Sciatic nerve (tissue), 2 donors: ENCODE results near the gene NNAT. TPM values are rescaled to one million over a fixed set of nuclear protein-coding genes. Genes with fewer than 3 reads are reported as not detected.
"Not testable (repeated sequence)": the region's sequence is repeated elsewhere in the genome, so short reads cannot be mapped to it uniquely, and the experiment has no call there.

Experiments used
- ATAC-seq: fragments of 200-7000 bp; cut with Tn5 transposase; one replicate; pipeline ENCODE4 v1.9.1; 2020; ENCODE audit warnings: mild to moderate bottlenecking, moderate library complexity
- DNase-seq: peaks from one replicate; pipeline ENCODE4 v3.0.0-alpha.2; 2020; ENCODE audit warnings: low spot score
- intact Hi-C: fragments of 100-400 bp; cut with DNase I; formaldehyde crosslinking; loops from one replicate; pipeline ENCODE4 v1.14.2; 2022
- total RNA-seq: library from RNA; stranded (reverse); fragmentation: NEBNext Ultra II Directional; extraction: Animal tissue kit (Norgen Biotek cat#: 25700); gene quantifications from one replicate; pipeline ENCODE4 v1.2.1, GENCODE V29; 2021
- donor health status: DM: no; HTN: no; CAD: no.
- donor health status: DM: no; HTN: no; CAD: no.

NNAT gene
- total RNA-seq, 1 donor from 2014 or later = 2.1 TPM

DNA sequence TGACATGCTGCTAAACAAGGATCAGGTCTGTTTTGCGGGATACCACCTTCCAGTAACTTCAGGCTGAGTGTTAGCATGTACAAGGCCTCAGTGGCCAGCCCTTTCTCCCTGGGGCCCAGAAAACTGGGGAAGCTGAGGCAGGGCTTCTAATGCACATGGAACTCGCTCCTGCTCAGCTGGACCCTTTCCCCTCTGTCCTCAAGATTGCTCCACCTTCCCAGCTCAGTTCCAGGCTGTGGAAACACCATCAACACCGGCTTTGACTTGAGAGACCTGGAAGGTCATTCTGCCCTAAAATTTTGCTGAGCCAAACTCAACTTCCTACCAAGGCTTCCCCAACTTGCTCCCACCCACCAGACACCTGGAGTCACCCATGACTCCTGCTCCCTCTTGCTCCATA, 10.8 kb downstream of the NNAT start:
- intact Hi-C loops = loop anchor here (5.0 kb wide), 1 partner anchor 340 kb away; no protein-coding TSS in a partner anchor
- DNase-seq = no peak
- ATAC-seq = no peak

DNA sequence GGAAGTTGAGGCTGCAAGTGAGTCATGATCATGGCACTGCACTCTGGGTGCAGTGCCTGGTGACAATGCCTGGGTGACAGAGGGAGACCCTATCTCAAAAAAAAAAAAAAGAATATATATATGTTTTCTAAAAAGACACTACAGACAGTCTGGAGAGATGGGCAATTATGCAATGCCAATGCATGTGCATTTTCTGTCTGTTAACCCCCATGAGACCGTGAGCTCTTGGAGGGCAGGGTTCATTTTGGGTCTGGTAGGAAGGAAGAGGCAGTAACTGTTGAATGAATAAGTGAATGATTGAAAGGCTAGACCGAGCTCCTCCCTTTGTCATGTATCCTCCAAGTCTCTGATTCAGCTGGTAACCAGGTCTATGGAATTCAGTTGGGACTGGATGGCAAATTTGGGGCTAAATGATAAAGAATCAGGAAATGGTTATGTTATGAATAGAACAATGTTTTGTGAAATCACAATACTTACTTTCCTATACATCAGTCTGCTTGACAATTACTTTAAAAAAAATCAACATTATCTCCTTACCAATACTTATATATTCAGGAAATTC, 12.2 kb downstream of the NNAT start:
- ATAC-seq = no peak
- intact Hi-C loops = loop anchor here (5.0 kb wide), 1 partner anchor 341 kb away; no protein-coding TSS in a partner anchor
- no peak for DNase-seq

DNA sequence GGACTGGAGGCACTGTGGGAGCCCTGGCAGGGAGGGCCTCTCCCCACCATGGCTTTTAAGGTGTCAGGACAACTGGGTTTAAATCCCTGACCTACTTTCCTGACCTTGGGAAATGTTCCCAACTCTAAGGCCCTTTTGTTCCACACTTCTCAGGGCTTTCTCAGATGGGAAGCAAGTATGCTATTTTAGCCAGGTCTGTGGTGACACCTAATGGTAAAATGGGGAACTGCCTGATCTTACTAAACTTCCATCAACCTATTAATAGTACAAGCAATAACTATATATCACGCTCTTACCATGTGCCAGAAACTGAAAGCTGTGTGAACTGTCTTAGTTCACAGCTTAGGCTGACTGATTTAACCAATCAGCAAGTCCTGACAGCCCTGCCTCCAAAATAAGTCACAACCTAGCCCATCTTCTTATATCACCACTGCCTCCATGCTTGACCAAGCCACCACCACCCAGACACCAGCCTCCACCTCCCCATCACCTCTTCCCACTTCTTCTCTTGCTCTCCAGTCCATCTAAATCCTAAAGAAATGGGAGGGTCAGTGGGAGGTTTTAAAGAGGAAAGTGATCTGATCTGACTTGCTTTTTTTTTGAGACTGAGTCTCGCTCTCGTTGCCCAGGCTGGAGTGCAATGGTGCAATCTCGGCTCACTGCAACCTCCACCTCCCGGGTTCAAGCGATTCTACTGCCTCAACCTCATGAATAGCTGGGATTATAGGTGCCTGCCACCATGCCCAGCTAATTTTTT, 13.5 kb downstream of the NNAT start:
- DNase-seq (peak; percentile 53), ATAC-seq (peak; percentile 92)
- intact Hi-C loops = loop anchor here (5.0 kb wide), 2 partner anchors 267 to 342 kb away; no protein-coding TSS in a partner anchor

DNA sequence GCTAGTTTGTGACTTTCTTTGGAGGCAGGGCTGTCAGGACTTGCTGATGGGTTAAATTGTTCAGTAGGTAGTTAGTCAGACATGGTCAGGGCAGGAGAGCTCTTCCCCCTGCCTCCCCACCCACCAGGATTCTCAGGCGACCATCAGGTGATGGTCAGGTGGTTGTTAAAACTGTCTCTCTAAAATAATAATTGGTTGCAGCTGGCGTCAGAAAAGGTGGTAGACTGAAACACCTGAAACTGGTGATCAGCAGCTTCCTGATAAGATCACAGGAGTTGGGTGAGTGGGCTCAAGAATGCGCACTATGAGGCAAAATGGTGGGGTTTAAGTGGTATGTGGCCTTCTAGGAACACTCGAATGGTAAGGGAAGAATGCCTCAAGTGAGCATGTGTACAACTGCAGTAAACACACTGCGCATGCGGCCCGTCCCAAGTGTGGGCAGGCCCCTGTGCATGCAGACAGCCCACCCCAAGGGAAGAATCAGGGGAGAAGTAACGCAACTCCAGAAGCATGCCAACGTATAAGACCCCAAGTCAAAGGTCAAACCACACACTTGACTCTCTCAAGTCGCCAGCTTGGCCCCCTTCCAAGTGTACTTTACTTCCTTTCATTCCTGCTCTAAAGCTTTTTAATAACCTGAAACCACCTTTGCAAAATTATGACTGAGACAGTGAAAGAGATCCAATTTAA, 14.5 kb downstream of the NNAT start:
- intact Hi-C loops = loop anchor here (5.0 kb wide), 1 partner anchor 268 kb away; no protein-coding TSS in a partner anchor
- DNase-seq (peak; percentile 28), ATAC-seq (no peak)

DNA sequence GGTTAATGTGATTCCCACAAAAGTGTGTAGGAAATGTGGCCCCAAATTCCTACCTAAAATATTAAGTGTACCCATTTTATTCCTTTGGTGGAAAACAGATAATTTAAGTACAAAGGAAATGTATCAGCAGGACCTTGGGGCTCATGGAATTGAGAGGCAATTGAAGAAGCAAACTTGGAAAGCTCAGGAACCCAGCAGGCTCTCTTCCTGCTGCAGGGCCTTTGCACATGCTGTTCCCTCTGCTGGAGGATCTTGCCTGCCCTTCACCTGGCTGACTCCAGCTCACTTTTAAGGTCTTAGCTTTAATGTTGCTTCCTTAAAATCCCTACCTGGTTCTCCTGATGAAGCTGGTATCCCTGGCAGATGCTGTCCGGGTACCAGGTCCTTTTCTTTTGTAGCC, 16.5 kb downstream of the NNAT start:
- peak; percentile 1 for DNase-seq
- intact Hi-C loops = loop anchor here (5.0 kb wide), 1 partner anchor 270 kb away; no protein-coding TSS in a partner anchor
- no peak for ATAC-seq

DNA sequence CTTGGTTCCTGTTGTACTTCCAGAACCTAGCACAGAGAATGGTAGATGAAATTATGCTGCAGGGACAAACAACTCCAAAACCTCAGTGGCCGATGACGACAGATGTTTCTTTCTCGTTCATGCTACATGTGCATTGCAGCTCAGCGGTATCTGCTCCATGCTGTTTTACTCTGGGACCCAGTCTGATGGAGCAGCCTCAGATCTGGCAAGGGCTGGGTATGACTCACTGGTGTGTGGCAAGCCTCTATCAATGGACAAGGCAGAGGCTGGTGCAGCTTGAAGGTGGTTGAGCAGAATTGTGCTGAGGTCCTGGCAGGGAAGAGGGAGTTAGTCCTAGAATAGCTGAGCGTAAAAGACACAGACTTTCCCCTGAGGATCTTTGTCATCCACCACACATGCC, 17.0 kb downstream of the NNAT start:
- DNase-seq (peak; percentile 26), ATAC-seq (no peak)
- intact Hi-C loops = loop anchor here (5.0 kb wide), 1 partner anchor 271 kb away; no protein-coding TSS in a partner anchor

DNA sequence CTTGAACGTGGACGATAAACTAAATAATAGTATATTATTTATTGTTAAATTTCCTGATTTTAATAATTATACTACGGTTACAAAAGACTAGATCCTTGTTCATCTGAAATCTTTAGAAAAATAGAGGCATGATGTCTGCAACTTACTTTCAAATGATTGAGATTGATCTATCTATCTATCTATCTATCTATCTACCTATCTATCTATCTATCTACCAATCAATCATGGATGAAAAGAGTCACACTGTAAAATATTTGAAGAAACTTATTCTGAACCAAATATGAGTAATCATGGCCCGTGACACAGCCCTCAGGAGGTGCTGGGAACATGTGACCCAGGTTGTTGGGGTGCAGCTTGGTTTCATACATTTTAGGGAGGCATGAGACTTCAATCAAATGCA, 18.4 kb downstream of the NNAT start:
- DNase-seq (peak; percentile 3), ATAC-seq (no peak)
- intact Hi-C loops = loop anchor here (5.0 kb wide), 1 partner anchor 272 kb away; no protein-coding TSS in a partner anchor

DNA sequence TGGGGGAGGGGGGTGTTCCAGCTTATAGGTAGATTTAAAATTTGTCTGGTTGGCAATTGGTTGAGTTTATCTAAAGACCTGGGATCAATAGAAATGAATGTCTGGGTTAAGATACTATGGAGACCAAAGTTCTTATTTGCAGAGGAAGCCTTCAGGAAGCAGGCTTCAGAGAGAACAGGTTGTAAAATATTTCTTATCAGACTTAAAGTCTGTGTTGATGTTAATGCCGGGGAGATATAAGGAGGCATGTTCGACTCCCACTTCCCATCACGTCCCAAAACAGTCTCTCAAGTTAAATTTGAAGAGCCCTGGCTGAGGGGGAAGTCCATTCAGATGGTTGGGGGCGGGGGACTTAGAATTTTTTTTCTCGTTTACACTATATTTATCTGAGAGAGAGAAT, 19.0 kb downstream of the NNAT start:
- intact Hi-C loops = no loop called here
- ATAC-seq = no peak
- peak; percentile 0 for DNase-seq

DNA sequence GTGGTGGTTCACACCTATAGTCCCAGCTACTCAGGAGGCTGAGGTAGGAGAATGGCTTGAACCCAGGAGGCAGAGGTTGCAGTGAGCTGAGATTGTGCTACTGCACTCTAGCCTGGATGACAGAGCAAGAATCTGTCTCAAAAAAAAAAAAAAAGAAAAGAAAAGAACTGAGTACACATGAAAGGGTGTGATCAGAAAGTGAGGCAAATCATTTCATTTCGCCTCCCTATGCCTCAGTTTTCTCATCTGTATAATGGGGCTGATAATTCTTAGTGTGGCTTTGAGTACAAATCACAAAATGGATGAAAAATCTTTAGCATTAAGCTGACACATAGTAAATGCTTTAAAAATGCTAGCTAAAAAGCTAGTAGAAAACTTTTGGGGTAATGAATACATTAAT, 19.8 kb downstream of the NNAT start:
- DNase-seq, intact Hi-C loops, ATAC-seq: not testable (repeated sequence)

DNA sequence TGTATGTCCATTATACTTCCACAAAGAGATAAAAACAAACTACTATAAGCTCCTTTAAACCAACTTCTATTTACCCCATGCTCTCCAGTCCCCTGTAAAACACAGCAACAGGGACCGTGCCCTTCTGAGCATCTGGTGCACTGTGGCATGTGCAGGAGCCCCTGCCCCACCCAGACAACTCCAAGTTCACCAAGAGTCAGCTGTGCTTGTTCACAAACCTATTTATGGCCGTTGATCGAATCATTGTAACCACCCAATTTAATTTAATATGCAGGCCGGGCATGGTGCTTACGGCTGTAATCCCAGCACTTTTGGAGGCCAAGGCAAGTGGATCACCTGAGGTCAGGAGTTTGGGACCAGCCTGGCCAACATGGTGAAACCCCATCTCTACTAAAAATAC, 20.3 kb downstream of the NNAT start:
- ATAC-seq (no peak), DNase-seq (peak; percentile 8)
- intact Hi-C loops = no loop called here

DNA sequence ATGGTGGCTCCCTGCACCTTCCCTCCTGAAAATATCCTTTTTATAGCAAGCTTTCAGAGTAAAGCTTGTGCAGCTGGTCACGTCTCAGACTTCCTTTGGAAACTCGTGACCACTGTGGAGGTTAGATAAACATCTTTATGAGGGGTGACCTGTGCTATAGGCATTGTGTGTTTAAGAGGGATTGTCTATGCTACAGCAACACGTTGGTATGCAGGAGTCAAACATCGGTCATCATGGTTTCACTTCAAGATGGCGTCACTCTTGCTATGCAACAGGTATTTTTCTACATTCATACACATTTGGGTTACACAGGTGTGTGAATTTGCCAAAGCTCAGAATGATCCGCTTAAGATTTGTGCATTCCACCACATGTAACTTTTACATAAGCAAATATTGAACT, 21.2 kb downstream of the NNAT start:
- intact Hi-C loops = no loop called here
- peak; percentile 3 for DNase-seq
- no peak for ATAC-seq

DNA sequence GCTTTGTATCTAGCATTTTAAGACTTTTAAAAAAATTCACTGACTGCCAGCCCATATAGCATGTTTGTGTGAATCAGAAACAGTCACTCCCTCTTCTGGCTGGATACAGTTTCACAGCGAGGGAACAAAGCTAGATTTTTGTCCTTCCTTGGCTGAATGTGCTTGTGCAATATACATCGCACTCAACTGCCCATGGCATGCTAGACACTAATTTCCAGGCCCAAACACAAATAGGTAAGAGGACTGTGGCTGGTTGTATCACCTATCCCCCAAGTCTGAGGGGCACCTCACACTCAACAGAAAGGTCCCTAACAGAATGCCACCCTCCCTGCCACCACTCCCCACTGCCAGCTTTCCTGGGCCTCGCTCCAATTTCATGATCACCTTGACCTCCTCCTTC, 22.8 kb downstream of the NNAT start:
- DNase-seq (peak; percentile 10), ATAC-seq (no peak)
- intact Hi-C loops = no loop called here

DNA sequence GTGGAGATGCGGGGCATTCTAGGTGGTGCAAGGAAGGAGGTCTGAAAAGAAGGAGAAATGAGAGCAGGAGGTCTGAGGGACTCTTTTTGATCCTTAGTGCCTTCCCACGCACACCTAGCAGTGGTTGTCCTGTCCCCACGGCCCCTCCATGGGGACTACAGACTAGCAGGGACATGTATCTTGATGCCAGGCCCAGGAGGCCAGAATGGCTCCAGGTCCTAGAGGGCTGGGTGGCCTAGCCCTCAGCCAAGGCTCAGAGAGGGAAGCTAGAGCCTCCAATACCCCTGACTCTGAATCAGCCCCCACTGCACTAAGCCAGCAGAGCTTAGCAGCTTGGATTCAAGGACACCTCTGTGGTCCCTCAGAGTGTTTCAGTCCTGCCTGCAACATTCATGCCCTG, 23.3 kb downstream of the NNAT start:
- intact Hi-C loops = no loop called here
- ATAC-seq = no peak

DNA sequence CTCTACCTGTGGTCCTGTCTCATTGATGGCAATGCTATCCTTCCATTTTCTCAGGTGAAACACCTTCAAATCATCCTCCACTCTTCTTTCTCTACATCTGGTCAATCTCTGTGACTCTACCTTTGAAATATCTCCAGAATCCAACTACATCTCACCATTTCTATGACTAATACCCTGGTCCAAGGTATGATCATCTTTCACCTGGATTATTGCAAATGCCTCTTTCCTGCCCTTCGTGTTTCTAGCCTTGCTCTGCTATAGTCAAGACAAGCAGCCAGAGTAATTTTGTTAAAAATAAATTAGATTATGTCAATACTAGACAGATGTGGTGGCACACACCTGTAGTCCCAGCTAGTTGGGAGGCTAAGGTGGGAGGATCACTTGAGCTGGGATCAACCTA, 24.5 kb downstream of the NNAT start:
- DNase-seq (no peak), ATAC-seq (no peak)
- intact Hi-C loops = no loop called here

More for the DNA sequence above, 23.3 kb downstream of the NNAT start:
- DNase-seq = no peak

DNA sequence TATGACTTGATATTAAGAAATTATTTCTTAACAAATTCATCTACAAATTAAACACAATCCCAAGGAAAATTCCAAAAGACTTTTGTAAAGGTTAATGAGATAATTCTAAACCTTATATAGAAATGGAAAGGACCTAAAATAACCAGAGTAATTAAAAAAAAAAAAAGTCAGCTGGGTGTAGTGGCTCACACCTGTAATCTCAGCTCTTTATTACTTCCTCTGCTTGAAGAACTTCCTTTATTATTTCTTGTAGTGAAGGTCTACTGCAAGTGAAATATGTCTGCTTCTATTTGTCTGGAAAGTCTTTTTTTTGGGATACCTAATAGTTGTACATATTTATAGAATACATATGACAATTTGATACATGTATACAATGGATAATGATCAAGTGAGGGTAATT, 26.9 kb downstream of the NNAT start:
- intact Hi-C loops = no loop called here
- DNase-seq (no peak), ATAC-seq (no peak)

DNA sequence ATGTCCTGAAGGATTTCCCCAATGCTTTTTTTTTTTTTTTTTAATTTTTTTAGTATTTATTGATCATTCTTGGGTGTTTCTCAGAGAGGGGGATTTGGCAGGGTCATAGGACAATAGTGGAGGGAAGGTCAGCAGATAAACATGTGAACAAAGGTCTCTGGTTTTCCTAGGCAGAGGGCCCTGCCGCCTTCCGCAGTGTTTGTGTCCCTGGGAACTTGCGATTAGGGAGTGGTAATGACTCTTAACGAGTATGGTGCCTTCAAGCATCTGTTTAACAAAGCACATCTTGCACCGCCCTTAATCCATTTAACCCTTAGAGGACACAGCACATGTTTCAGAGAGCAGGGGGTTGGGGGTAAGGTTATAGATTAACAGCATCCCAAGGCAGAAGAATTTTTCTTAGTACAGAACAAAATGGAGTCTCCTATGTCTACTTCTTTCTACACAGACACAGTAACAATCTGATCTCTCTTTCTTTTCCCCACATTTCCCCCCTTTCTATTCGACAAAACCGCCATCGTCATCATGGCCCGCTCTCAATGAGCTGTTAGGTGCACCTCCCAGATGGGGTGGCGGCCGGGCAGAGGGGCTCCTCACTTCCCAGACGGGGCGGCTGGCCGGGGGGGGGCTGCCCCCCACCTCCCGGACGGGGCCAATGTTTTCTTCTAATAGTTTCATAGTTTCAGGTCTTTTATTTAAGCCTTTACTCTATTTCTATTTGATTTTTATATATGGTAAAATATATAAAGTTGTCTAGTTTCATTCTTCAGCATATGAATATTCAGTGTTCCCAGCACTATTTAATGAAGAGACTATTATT, 29.3 kb downstream of the NNAT start:
- ATAC-seq, intact Hi-C loops: not testable (repeated sequence)
- DNase-seq = peak; percentile 17

DNA sequence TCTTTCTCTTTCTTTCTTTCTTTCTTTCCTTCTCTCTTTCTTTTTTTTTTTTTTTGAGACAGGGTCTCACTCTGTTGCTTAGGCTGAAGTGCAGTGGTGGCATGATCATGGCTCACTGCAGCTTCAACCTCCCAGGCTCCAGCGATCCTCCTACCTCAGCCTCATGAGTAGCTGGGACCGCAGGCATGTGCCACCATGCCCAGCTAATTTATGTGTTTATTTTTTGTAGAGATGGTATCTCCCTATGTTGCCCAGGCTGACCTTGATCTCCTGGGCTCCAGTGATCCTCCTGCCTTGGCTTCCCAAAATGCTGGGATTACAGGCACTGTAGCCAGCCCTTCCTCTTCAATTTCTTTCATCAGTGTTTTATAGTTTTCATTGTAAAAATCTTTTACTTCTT, 30.6 kb downstream of the NNAT start:
- intact Hi-C loops, ATAC-seq: not testable (repeated sequence)

DNA sequence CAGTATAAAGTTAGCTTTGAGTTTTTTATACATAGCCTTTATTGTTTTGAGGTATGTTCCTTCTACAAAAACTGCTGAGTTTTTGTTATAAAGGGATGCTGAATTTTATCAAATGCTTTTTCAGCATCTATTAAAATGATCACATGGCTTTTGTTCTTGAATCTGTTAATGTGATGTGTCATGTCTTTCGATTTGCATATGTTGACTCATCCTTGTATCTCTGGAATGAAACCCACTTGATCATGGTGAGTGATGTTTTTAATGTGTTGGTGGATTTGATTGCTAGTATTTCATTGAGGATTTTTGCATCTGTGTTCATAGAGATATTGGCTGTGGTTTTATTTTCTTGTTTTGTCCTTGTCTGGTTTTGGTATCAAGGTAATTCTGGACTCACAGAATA, 31.4 kb downstream of the NNAT start:
- no peak for DNase-seq
- no peak for ATAC-seq
- intact Hi-C loops = no loop called here

More for the DNA sequence above, 30.6 kb downstream of the NNAT start:
- peak; percentile 9 for DNase-seq

DNA sequence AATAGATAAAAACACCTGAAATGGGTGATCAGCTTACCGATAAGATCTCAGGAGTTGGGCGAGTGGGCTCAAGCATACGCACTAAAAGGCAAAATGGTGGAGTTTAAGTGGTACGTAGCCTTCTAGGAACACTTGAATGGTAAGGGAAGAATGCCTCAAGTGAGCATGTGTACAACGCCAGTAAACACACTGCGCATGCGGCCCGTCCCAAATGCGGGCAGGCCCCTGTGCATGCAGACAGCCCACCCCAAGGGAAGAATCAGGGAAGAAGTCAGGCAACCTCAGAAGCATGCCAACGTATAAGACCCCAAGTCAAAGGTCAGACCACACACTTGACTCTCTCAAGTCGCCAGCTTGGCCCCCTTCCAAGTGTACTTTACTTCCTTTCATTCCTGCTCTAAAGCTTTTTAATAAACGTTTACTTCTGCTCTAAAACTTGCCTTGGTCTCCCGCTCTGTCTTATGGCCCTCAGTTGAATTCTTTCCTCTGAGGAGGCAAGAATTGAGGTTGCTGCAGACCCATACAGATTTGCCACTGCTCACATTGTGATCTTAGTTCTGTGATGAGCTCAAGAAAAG, 33.8 kb downstream of the NNAT start:
- ATAC-seq, intact Hi-C loops: not testable (repeated sequence)
- peak; percentile 21 for DNase-seq
